Renal cortex interstitium (tissue), 11 donors: Measurements from ENCODE around the gene BHLHA15. TPM values are rescaled to one million over a fixed set of nuclear protein-coding genes. Genes with fewer than 3 reads are reported as not detected.

Experiments
- DNase-seq, 11 donors: peaks; one replicate each; pipeline ENCODE4 v3.0.0-alpha.2; 2013; ENCODE audit warnings: low read depth in 9 of 11, low spot score in 4 of 11; ENCODE audit errors: extremely low read depth in 1 of 11
- polyA plus RNA-seq, 3 donors: library from polyadenylated mRNA; unstranded; fragments of 120-200 nt; gene quantifications; one replicate each; pipeline ENCODE4 v1.2.1, GENCODE V29; 2013; ENCODE audit not compliant: insufficient read length in 3 of 3

The BHLHA15 gene
- polyA plus RNA-seq, 3 donors = 0.19 to 0.42 TPM; not detected in 1

DNA sequence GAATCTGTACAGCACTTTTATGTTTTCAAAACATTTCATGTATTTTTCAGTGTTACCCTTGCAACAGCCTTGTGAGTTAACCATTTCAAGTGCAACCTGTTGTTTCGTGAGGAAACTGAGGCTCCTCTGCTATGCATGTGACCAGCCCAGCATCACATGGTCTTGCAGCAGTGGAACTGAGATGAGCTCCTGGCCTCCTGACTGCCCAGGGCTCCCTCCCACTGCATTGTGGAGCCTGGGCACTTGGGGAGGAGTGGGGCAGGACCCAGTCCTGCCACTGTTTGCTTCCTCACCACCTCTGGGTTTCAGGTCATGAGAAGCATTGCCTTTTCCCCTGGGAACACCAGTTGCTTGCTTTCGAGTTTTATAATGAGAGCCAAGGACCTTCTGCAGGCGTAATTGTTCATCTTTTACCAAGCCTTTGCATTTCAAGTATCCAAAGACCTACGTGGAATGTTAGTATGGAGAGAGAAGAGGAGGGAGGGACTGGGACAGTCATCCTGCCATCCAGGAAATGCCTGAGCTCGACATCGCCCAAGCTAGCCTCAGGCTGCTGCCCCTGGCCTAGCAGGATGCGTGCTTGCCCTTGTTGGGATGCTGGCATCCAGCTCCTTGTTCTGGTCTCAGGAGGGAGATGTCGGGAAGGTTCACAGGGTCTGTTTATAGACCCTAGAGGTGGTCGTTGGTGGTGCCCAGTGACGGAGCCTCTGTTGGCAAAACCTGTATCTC lies 32.3 kb upstream of the BHLHA15 start:
- DNase-seq = no peak

DNA sequence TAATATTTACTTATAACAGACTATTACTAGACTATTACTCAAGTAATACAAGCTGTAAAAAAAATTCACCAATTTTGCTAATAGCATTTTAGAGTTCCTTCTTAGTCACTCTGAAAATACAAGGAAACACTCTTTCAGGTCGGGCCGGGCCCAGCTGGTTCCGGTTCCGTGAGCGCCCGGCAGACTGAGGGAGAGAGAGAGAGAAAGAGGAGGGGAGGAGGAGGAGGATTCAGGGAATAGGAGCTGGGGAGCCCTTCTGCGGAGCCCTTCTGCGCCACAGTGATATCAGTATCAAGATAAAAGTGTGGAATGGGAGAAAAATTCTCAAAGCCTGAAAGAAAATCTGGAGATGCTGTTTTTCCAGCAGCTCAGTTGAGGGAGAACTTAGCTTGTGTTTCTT lies 30.5 kb upstream of the BHLHA15 start:
- no peak for DNase-seq

DNA sequence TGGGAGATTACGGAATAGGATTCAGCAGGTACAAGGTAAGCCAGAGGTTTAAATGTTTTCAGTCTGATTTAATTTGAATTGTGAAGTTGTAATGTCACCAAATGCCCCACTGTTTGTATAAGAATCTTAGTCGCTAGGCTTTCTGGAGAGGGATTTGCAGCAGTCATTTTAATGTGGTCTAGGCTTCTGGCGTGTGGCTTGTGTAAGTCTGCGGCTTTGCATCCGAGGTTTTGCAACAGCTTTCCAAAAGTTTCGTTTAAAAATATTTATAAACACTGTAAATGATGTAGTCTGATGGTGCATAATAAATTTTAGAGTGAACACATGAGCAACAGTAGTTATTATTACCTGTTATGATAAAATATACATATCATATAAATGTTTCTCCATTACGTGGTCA lies 26.1 kb upstream of the BHLHA15 start:
- no peak for DNase-seq

DNA sequence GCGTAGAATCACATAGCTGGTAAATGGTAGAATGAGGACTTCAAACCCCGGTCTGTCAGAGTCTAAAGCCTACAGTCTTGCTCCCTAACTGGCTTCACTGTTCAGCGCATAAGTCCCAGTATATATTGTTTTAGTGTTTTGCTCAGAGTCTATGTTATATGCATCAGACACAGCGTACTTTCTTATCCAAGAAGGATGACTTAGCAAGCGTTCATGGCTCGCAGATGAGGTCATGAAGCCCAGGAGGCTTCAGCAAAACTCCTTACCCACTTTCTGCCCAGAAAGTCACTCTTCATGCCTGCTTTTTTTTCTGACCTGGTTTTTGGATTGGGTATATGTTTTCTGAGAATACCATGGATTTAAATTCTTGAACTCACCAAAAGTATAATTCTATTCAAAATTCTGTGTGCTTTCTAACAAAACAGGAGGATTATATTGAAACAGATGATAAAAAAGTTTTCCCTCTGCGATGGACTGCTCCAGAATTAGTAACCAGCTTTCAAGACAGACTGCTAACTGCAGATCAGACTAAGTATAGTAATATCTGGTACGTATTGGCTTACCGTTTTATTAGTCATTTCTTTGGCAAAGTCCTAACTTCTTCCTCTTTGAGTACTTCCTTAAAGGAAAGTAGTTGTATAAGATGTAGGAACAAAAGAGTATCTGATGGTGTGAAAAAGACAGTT lies 24.6 kb upstream of the BHLHA15 start:
- no peak for DNase-seq

DNA sequence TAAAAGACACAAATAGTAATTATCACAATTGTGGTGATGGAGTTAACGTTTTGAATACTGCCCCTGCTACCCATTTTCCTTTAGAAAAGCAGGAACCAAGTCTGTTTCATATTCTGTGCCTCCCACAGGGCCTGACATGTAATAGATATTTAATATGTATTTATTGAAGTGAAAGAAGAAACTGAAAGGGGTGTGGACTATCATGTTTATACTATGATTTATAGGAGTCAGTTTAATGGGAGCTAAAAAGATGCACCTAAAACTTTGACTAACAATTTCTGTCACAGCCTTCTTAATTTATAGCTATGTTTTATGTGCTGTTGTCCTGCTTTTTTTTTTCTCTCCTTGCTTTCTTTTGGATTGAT lies 24.1 kb upstream of the BHLHA15 start:
- DNase-seq = no peak

DNA sequence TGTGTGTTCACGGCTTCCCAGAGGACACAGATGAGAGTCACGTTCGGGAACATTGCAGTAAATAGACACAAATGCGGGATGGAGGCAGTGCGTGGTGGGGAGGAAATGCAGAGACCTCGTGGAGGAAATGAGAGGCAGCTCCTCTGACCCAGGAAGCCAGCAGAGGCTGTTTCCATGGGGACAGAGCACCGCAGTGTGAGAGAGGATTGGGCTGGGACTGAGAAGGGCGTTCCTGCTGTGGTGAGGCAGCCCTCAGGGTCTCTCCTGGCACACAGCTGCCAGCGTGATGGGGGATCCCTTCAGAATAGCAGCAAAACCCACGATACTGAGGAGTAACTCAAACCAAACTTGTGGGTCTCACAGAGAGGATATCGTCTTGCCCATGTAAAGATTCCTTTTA lies 21.7 kb upstream of the BHLHA15 start:
- no peak for DNase-seq

DNA sequence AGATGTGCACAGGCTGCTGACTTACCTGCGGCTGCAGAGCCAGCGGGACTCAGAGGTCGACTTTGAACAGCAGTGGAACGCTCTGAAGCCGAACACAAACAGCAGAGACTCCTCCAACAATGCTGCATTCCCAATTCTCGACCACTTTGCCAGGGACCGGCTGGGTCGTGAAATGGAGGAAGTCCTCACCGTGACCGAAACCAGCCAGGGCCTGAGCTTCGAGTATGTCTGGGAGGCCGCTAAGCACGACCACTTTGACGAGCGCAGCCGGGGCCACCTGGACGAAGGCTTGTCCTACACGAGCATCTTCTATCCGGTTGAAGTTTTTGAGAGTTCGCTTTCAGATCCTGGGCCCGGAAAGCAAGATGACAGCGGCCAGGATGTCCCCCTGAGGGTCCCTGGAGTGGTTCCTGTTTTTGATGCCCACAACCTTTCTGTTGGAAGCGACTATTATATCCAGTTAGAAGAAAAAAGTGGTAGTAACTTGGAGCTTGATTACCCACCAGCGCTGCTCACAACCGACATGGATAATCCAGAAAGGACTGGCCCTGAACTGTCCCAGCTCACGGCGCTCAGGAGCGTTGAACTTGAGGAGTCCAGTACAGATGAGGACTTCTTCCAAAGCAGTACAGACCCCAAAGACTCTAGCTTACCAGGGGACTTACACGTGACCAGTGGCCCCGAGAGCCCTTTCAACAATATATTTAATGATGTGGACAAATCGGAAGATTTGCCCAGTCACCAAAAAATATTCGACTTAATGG lies 19.4 kb upstream of the BHLHA15 start:
- DNase-seq = no peak

DNA sequence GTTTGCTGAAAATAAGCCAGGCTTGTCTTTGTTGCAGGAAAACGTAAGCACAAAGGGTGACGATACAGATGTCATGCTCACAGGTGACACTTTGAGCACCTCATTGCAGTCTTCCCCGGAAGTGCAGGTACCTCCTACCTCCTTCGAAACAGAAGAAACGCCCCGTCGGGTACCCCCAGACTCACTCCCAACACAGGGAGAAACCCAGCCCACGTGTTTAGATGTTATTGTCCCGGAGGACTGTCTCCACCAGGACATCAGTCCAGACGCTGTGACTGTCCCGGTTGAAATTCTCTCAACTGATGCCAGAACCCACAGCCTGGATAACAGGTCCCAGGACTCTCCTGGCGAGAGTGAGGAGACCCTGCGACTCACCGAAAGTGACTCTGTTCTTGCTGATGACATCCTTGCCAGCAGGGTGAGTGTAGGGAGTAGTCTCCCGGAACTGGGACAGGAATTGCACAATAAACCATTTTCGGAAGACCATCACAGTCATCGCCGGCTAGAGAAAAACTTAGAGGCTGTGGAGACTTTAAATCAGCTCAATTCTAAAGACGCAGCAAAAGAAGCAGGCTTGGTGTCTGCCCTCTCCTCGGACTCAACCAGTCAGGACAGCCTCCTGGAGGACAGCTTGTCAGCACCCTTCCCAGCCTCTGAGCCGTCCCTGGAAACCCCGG lies 18.3 kb upstream of the BHLHA15 start:
- no peak for DNase-seq

DNA sequence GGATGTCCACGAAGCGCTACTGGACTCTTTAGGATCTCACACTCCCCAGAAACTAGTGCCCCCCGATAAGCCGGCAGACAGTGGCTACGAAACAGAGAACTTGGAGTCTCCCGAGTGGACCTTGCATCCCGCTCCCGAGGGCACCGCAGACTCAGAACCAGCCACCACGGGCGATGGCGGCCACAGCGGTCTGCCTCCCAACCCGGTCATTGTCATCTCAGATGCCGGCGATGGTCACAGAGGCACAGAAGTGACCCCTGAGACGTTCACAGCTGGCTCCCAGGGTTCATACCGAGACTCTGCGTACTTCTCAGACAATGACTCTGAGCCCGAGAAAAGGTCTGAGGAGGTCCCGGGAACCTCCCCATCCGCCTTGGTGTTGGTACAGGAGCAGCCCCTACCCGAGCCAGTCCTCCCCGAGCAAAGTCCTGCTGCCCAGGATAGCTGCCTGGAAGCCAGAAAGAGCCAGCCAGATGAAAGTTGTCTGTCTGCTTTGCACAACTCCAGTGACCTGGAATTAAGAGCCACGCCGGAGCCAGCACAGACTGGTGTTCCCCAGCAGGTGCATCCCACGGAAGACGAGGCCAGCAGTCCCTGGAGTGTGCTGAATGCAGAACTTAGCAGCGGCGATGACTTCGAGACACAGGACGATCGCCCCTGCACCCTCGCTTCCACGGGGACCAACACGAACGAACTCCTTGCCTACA lies 17.6 kb upstream of the BHLHA15 start:
- DNase-seq = no peak

DNA sequence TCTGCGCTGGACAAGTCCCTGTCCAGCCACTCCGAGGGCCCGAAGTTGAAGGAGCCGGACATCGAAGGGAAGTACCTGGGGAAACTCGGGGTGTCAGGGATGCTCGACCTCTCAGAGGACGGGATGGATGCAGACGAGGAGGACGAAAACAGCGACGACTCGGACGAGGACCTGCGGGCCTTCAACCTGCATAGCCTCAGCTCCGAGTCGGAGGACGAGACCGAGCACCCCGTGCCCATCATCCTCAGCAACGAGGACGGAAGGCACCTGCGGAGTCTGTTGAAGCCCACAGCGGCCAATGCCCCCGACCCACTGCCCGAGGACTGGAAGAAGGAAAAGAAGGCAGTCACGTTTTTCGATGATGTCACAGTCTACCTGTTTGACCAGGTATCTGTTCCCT lies 17.1 kb upstream of the BHLHA15 start:
- no peak for DNase-seq

DNA sequence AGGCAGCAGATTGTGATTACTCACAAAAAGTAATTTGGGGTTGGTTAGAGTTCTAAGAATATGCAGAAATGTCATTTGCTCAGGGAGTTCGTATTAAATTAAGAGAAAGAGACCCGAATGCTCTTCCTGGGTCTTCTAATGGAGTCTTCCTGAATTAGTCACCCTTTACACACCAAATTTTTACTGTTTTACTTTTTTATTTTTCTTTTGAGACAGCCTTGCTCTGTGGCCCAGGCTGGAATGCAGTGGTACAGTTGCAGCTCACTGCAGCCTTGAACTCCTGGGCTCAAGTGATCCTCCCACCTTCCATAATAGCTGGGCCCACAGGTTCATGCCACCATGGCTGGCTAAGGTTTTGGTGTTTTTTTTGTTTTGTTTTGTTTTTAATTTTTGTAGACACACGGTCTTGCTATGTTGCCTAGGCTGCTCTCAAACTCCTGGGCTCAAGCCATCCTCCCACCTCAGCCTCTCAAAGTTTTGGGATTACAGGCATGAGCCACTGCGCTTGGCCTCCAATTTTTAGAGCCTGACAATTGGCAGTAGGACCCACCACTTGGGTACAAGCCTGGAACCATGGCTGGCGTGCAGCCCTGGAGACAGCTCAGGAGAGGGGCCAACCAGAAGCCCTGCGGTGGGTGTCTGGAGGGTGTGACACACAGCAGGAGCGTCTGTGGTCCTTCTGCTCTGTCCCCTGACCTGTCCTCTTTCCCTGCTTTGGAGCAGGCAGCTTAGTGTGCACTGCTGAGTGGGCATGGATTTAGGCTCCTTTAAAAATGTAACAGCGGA lies 16.4 kb upstream of the BHLHA15 start:
- no peak for DNase-seq

DNA sequence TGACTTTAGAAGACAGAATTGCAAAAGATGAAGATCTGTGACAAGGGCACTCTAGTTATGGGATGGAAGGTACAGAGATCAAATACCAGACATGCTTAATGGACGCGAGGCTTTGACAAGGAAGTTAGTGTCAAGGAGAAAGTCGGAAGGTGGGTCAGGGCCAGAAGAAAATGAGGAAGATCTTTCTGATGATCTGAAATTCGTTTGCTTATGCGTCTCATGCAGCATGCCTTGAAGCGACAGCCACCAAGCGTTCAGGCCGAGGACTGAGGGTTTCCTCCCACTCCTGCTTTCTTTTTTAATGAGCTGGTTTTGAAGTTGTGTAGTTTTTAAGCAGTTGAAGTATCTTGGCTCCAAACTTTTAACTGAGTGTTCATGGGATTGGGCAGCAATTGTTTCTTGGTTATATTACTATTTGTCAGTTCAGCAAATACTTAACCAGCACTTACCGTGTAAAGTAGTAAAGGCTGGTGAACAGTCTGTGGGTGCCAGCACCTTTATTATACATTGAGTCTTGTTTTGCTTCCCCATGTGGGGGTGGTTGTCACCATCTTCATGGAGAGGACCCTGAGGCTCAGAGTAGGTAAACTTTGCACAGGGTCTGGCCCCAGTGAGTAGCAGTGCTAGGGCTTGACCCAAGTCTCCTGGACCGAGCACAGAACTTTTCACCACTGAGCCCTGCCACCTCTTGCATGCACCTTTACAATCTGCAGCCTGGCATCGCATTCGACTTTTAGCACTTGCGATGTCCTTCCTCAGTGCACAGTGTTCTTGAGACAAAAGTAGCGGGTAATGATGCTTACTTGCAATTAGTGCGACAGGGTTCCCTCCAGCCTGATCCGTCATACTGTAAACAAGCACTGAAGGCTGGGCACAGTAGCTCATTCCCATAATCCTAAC lies 14.3 kb upstream of the BHLHA15 start:
- DNase-seq = no peak

DNA sequence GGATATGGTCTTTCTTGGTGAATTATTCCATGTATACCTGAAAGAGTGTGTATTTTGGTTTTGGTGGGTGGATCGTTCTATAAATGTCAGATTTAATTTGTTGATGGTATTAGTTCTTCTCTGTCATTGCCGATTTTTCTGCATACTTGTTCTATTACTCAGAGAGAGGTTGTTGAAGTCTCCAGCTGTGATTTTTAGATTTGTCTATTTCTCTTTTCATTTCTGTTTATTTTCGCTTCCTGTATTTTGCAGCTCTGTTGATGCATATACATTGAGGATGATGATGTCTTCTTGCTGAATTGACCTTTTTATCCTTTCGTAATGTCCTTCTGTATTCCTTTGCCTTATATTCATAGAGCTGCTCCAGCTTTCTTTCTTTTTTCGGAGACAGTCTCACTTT lies 12.1 kb upstream of the BHLHA15 start:
- no peak for DNase-seq

DNA sequence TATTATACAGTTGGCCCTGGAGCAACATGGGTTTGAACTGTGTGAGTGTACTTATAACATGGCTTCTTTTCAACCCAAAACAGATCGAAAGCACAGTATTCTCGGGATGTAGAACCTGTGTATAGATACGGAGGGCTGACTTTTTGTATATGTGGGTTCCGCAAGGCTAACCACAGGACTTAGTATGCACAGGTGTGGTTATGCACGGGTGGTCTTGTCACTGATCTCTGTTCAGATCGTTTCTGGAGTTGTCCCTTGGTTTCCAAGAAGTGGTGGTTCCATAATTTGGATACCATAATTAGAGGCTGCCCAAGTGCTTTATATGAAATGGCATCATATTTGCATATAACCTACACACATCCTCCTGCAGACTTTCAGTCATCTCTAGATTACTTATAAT lies 10.9 kb upstream of the BHLHA15 start:
- DNase-seq = no peak

DNA sequence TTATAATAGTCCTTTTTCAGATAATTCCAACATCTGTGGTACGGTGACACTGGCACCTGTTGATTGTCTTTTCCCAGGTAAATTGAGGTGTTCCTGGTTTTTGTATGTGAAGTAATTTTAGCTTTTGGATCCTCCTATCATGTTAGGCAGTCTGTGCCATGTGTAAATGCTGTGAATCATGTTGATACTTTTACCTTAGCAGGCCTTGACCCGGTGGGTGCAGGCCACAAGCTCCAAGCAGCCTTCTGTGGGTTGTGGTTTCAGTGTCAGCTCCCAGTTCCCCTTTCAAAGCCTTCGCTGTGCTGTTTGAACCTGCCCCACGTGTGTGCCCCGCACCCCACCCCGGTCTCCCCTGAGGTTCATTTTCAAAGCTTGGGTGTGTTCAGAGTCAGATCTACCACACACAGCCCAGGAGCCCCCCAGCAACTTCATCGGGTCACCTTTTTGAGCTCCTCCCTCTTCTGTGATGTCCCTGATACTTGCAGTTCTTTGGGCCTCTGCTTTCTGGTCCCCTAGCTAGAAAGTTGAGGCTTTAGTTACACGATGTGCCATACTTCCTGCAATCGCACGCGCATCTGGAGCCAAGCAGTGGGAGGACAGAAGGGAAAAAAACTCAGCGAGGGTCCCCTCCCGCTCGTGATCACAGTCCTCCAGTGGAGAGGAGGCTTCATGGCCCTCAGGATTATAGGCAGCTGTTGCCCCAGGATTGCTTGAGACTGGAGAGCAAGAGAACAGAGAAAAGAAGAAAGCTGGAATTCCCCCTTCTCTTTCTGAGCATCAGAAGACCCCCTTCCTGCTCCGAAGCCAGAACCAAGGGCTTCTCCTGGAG lies 8.7 kb upstream of the BHLHA15 start:
- no peak for DNase-seq

DNA sequence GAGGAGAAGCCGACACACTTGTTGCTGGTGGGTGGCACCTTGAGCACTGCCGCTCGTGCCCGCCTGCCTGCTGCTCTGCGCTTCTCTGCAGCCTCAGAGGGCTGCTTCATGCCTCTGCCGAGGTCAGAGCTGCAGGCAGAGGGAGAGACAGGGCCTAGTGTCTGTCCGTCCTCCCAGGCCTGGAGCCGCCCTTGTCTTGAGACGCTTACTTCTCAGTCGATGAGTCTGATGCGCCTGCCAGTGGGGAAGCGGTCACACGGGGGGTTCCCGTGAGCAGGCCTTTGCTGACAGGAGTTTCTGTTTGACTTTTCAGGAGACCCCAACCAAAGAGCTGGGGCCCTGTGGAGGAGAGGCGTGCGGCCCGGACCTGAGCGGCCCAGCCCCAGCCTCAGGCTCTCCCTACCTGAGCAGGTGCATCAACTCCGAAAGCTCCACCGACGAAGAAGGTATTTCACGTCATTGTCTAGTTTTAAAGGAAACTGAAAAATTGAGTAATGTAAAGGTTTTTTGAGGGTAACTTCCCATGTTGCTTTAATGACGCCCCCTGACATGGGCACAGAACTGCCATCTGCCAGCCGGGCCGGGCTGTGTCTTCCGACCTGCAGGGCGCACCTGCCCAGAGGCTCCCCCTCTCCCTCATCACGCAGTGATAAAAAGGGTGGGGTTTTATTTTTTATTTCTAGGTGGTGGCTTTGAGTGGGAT lies 7.8 kb upstream of the BHLHA15 start:
- DNase-seq = no peak
